HepG2 (cell line): ENCODE data around the gene THSD4. TPM values are rescaled to one million over a fixed set of nuclear protein-coding genes. Genes with fewer than 3 reads are reported as not detected.

Source experiments
- ATAC-seq: fragments of 200-7000 bp; cut with Tn5 transposase; 3 replicates; pipeline ENCODE4 v1.9.1; 2020; ENCODE audit warnings: mild to moderate bottlenecking, moderate library complexity
- BruUV-seq: library from RNA; stranded (reverse); fragments of 400-500 nt; replicated peaks from 2 replicates; lab custom pipeline; 2021; lab: Mats Ljungman, UMichigan
- CTCF ChIA-PET: fragments of 300-600 bp; formaldehyde crosslinking; extraction: SDS; loops from one replicate; lab custom pipeline; 2021; ENCODE audit warnings: low total read pairs, inconsistent platforms, low intra/inter-chr PET ratio; lab: Yijun Ruan, JAX
- POLR2A ChIA-PET: fragments of 350-600 bp; sonication (Branson Sonifier 250); formaldehyde crosslinking; loops from one replicate; lab custom pipeline; 2020; ENCODE audit warnings: antibody characterized with exemption, inconsistent platforms; lab: Yijun Ruan, JAX
- DNase-seq: peaks from one replicate; pipeline ENCODE4 v3.0.0-alpha.2; 2015; ENCODE audit warnings: low spot score
- FAIRE-seq: peaks from 3 replicates; lab custom pipeline; 2011; peaks lifted over from hg19 to GRCh38; lab: Jason Lieb, UNC
- H2AFZ ChIP-seq: one replicate; pipeline ENCODE4 v1.6.1; 2011; ENCODE audit warnings: low read length, inconsistent platforms
- H3K27ac ChIP-seq: fragments of 300-600 bp; 3 replicates; pipeline ENCODE4 v1.8.0; 2011; ENCODE audit warnings: mixed run types, mild to moderate bottlenecking, mixed read lengths, low read length, inconsistent platforms; ENCODE audit not compliant: insufficient read depth; ENCODE audit errors: extremely low read length
- H3K27me3 ChIP-seq, 2 experiments: fragments of 200-600 bp in 1 of 2; 2 replicates in 1 of 2; 3 replicates in 1 of 2; pipeline versions ENCODE4 v1.6.0 to v1.8.0; 2011; ENCODE audit warnings: low read length in 2 of 2, mild to moderate bottlenecking in 2 of 2, moderate library complexity in 2 of 2, inconsistent platforms in 1 of 2; ENCODE audit not compliant: insufficient read depth in 2 of 2, control insufficient read depth in 1 of 2
- H3K36me3 ChIP-seq, 2 experiments: fragments of 200-600 bp in 1 of 2; replicated peaks in 1 of 2; 2 replicates in 1 of 2; 3 replicates in 1 of 2; pipeline versions ENCODE4 v1.5.1 to v1.8.0; 2011; ENCODE audit warnings: low read length in 2 of 2, inconsistent platforms in 1 of 2; ENCODE audit not compliant: insufficient read depth in 2 of 2, control insufficient read depth in 1 of 2
- H3K4me1 ChIP-seq: 2 replicates; pipeline ENCODE4 v1.5.1; 2012; ENCODE audit warnings: low read length, inconsistent platforms; ENCODE audit not compliant: insufficient read depth
- H3K4me2 ChIP-seq: 2 replicates; pipeline ENCODE4 v1.6.0; 2011; ENCODE audit warnings: low read depth, low read length, inconsistent platforms
- H3K4me3 ChIP-seq, 3 experiments: fragments of 200-600 bp in 1 of 3; sonication (generic), shearing (Covaris generic) in 1 of 3; replicated peaks in 1 of 3; 2 replicates each; pipeline ENCODE4 v1.5.1; 2011 to 2016; ENCODE audit warnings: low read length in 3 of 3, inconsistent platforms in 2 of 3, low read depth in 2 of 3, mild to moderate bottlenecking in 2 of 3, control low read depth in 1 of 3, mixed read lengths in 1 of 3; ENCODE audit not compliant: insufficient read depth in 1 of 3
- H3K79me2 ChIP-seq: one replicate; pipeline ENCODE4 v1.6.1; 2011; ENCODE audit warnings: low read length, inconsistent platforms; ENCODE audit not compliant: insufficient read depth
- H3K9ac ChIP-seq: 2 replicates; pipeline ENCODE4 v1.6.0; 2011; ENCODE audit warnings: mild to moderate bottlenecking, low read depth, low read length, inconsistent platforms; ENCODE audit not compliant: insufficient read depth
- H3K9me3 ChIP-seq: 2 replicates; pipeline ENCODE4 v1.5.1; 2012; ENCODE audit warnings: mild to moderate bottlenecking, low read length
- H4K20me1 ChIP-seq: 2 replicates; pipeline ENCODE4 v1.6.0; 2011; ENCODE audit warnings: inconsistent platforms, mild to moderate bottlenecking, low read length, moderate library complexity; ENCODE audit not compliant: insufficient read depth
- FOSL1 ChIP-seq: sonication (generic); formaldehyde crosslinking; IDR thresholded peaks from 2 replicates; pipeline ENCODE4 v1.9.0; 2021; ENCODE audit warnings: missing genetic modification reagents, borderline replicate concordance
- IKZF1 ChIP-seq: fragments of 450-650 bp; IDR thresholded peaks from 2 replicates; pipeline ENCODE4 v1.7.1; 2016
- JUN ChIP-seq: sonication (generic); formaldehyde crosslinking; IDR thresholded peaks from 2 replicates; pipeline ENCODE4 v1.4.0; 2020; ENCODE audit warnings: mild to moderate bottlenecking, missing genetic modification reagents
- JUND ChIP-seq: sonication (generic); formaldehyde crosslinking; IDR thresholded peaks from 2 replicates; pipeline ENCODE4 v1.8.0; 2022; ENCODE audit warnings: mild to moderate bottlenecking, missing genetic modification reagents
- NFIB ChIP-seq: sonication (generic); formaldehyde crosslinking; IDR thresholded peaks from 2 replicates; pipeline ENCODE4 v1.9.0; 2021; ENCODE audit warnings: missing genetic modification reagents, mild to moderate bottlenecking, borderline replicate concordance
- PITX1 ChIP-seq: sonication (generic); formaldehyde crosslinking; IDR thresholded peaks from 2 replicates; pipeline ENCODE4 v1.5.1; 2020; ENCODE audit warnings: mild to moderate bottlenecking, missing genetic modification reagents
- ZBTB21 ChIP-seq: sonication (generic); formaldehyde crosslinking; IDR thresholded peaks from 2 replicates; pipeline ENCODE4 v1.4.0; 2020; ENCODE audit warnings: missing genetic modification reagents
- ZNF530 ChIP-seq: sonication (generic); formaldehyde crosslinking; IDR thresholded peaks from 2 replicates; pipeline ENCODE4 v1.5.0; 2020; ENCODE audit warnings: low read depth, mild to moderate bottlenecking, missing genetic modification reagents
- ZNF747 ChIP-seq: sonication (generic); formaldehyde crosslinking; IDR thresholded peaks from 2 replicates; pipeline ENCODE4 v1.8.1; 2023; ENCODE audit warnings: missing genetic modification reagents, mild to moderate bottlenecking, borderline replicate concordance
- ZNF841 ChIP-seq: sonication (generic); formaldehyde crosslinking; IDR thresholded peaks from 2 replicates; pipeline ENCODE4 v1.8.1; 2023; ENCODE audit warnings: missing genetic modification reagents, borderline replicate concordance
- WGBS: methylation state at CpG from one replicate; pipeline ENCODE4 v1.1.6; 2017; ENCODE audit warnings: low lambda C conversion rate; 5-methylcytosine and 5-hydroxymethylcytosine counted together
- in situ Hi-C: cut with HindIII; loops from 2 replicates; pipeline ENCODE4 v1.10.0; 2017; ENCODE audit warnings: low pct_unique_long_range_greater_than_20kb; ENCODE audit not compliant: extremely low pct_ligation_motif_present
- intact Hi-C: fragments of 100-400 bp; cut with micrococcal nuclease; formaldehyde crosslinking; loops from one replicate; pipeline ENCODE4 v1.10.0; 2022; ENCODE audit not compliant: unreplicated experiment
- polyA plus RNA-seq, 8 experiments: library from polyadenylated mRNA; depleted of rRNA in 3 of 8; stranded (reverse) in 7 of 8; unstranded in 1 of 8; fragments of >200 nt; fragmentation: Illumina TruSeq in 4 of 8; extraction: Trizol in 4 of 8; gene quantifications; 2 replicates each; pipeline versions ENCODE4 v1.2.1 to v1.2.3, GENCODE V29; 2011 to 2016; ENCODE audit warnings: low read depth in 4 of 8, missing spikeins in 1 of 8, mixed read lengths in 1 of 8; ENCODE audit not compliant: insufficient read depth in 1 of 8
- total RNA-seq, 5 experiments: library from RNA; depleted of rRNA; stranded (reverse); fragments of >200 nt; fragmentation: Illumina TruSeq; extraction: Trizol; gene quantifications; 2 replicates each; pipeline ENCODE4 v1.2.3, GENCODE V29; 2016; ENCODE audit warnings: low read depth in 1 of 5
- TF ChIP-seq, protein P1 (sequence below): sonication (generic); formaldehyde crosslinking; IDR thresholded peaks from 2 replicates; pipeline ENCODE4 v1.5.0; 2020; ENCODE audit warnings: missing genetic modification reagents
- TF ChIP-seq, protein P2 (sequence below): sonication (generic); formaldehyde crosslinking; IDR thresholded peaks from 2 replicates; pipeline ENCODE4 v1.8.0; 2022; ENCODE audit warnings: missing genetic modification reagents, mild to moderate bottlenecking, borderline replicate concordance
- TF ChIP-seq, protein P3 (sequence below): sonication (generic); formaldehyde crosslinking; conservative IDR thresholded peaks from 2 replicates; pipeline ENCODE4 v1.4.0; 2020; ENCODE audit warnings: missing genetic modification reagents

Gene THSD4
- total and polyA plus RNA-seq, 2 of the 13 experiments (the other 11 are each of a cell fraction or from before 2014, with no cell fraction given), result 0.07 to 0.21 TPM

DNA sequence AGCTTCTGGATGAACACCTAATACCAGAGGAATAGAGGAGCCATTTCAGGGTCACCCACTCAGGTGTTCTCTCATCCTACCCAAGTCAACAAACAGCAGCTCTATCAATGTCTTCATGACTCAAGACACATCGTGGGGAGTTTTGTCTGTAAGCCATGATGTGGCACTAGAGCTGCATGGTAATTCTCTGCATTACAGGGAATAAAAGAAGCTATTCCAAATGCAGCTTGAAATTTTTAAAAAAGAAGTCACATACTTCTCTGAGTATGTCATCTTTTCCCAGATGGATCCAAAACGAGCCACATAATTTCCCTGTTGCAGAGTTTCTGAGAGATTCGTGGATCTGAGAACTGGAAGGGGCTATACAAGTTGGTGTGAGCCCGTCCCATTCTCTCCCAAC lies 6.1 kb upstream of the THSD4 start:
- no peak for DNase-seq
- Histone ChIP-seq H2AFZ (no peak overlapping the region), H3K79me2 (no peaks in the 10 kb centered on the region), H3K9ac (no peak overlapping the region), H3K27ac (no peak overlapping the region), H3K36me3 (no peaks in the 10 kb centered on the region), H3K9me3 (no peaks in the 10 kb centered on the region), H3K4me1 (no peaks in the 10 kb centered on the region), H4K20me1 (no peaks in the 10 kb centered on the region), H3K4me3 (no peak overlapping the region), H3K27me3 (no peaks in the 10 kb centered on the region), H3K4me2 (no peak overlapping the region)
- FAIRE-seq, result no peak
- WGBS, result 0% methylated on average over 4 of the region's 4 CpGs
- no peak for ATAC-seq
- intact Hi-C loops (no loop called here), in situ Hi-C loops (no loop called here)
- CTCF ChIA-PET, result no interaction called here
- POLR2A ChIA-PET, result no interaction called here
- TF ChIP-seq ZNF747 (no peak), FOSL1 (no peak), ZNF530 (CRISPR knock-in tag) (no peak)
- BruUV-seq, result no TSS peak

DNA sequence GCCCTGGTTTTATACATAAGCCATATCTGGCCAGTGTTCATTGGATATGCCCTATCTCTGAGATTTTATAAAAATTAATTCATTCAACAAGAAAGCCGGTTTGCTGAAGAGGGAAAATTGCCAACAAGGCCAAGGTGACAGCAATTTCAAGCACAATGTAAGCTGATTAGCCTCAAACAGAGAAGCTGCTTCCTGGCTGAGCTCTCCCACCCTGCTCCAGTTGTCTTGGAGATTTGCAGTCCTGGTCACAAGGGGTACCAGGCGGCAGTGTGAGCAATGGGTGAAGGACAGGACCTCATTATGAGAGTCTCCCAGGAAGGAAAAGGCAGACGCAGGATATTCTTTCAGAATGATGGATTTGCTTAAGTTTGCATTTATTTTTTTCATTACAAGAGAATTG lies 5.4 kb upstream of the THSD4 start:
- H4K20me1 ChIP-seq, result no peaks in the 10 kb centered on the region
- FAIRE-seq (no peak), DNase-seq (no peak), ATAC-seq (no peak)
- H3K79me2 ChIP-seq, result no peaks in the 10 kb centered on the region
- H3K9ac ChIP-seq, result no peak overlapping the region
- ChIA-PET CTCF (no interaction called here), POLR2A (no interaction called here)
- H3K4me1 ChIP-seq, result no peaks in the 10 kb centered on the region
- H2AFZ ChIP-seq, result no peak overlapping the region
- intact Hi-C loops, result no loop called here
- no peak overlapping the region for H3K4me2 ChIP-seq
- H3K36me3 ChIP-seq, result no peaks in the 10 kb centered on the region
- no peak overlapping the region for H3K27ac ChIP-seq
- no peaks in the 10 kb centered on the region for H3K9me3 ChIP-seq
- WGBS, result 28% methylated on average over 3 of the region's 3 CpGs
- H3K27me3 ChIP-seq, result no peaks in the 10 kb centered on the region
- in situ Hi-C loops, result loop anchor here (10.0 kb wide), 1 partner anchor 695 kb away; no protein-coding TSS in a partner anchor
- H3K4me3 ChIP-seq, result no peak overlapping the region
- BruUV-seq, result no TSS peak
- TF ChIP-seq, protein P1, sequence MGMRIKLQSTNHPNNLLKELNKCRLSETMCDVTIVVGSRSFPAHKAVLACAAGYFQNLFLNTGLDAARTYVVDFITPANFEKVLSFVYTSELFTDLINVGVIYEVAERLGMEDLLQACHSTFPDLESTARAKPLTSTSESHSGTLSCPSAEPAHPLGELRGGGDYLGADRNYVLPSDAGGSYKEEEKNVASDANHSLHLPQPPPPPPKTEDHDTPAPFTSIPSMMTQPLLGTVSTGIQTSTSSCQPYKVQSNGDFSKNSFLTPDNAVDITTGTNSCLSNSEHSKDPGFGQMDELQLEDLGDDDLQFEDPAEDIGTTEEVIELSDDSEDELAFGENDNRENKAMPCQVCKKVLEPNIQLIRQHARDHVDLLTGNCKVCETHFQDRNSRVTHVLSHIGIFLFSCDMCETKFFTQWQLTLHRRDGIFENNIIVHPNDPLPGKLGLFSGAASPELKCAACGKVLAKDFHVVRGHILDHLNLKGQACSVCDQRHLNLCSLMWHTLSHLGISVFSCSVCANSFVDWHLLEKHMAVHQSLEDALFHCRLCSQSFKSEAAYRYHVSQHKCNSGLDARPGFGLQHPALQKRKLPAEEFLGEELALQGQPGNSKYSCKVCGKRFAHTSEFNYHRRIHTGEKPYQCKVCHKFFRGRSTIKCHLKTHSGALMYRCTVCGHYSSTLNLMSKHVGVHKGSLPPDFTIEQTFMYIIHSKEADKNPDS (CRISPR knock-in tag), result no peak
- TF ChIP-seq, protein P2, sequence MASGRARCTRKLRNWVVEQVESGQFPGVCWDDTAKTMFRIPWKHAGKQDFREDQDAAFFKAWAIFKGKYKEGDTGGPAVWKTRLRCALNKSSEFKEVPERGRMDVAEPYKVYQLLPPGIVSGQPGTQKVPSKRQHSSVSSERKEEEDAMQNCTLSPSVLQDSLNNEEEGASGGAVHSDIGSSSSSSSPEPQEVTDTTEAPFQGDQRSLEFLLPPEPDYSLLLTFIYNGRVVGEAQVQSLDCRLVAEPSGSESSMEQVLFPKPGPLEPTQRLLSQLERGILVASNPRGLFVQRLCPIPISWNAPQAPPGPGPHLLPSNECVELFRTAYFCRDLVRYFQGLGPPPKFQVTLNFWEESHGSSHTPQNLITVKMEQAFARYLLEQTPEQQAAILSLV (CRISPR knock-in tag), result no peak
- TF ChIP-seq JUN (CRISPR knock-in tag), result no peak
- no peak for TF ChIP-seq IKZF1
- TF ChIP-seq, protein P3, sequence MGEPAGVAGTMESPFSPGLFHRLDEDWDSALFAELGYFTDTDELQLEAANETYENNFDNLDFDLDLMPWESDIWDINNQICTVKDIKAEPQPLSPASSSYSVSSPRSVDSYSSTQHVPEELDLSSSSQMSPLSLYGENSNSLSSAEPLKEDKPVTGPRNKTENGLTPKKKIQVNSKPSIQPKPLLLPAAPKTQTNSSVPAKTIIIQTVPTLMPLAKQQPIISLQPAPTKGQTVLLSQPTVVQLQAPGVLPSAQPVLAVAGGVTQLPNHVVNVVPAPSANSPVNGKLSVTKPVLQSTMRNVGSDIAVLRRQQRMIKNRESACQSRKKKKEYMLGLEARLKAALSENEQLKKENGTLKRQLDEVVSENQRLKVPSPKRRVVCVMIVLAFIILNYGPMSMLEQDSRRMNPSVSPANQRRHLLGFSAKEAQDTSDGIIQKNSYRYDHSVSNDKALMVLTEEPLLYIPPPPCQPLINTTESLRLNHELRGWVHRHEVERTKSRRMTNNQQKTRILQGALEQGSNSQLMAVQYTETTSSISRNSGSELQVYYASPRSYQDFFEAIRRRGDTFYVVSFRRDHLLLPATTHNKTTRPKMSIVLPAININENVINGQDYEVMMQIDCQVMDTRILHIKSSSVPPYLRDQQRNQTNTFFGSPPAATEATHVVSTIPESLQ (CRISPR knock-in tag), result no peak
- TF ChIP-seq PITX1 (CRISPR knock-in tag), result no peak
- TF ChIP-seq ZNF841 (CRISPR knock-in tag), result no peak
- TF ChIP-seq ZBTB21 (CRISPR knock-in tag), result no peak
- TF ChIP-seq NFIB (CRISPR knock-in tag), result no peak
- TF ChIP-seq JUND (CRISPR knock-in tag), result no peak
